IPS DF 19.7 (cell line): ENCODE data around the gene MACF1.
A peak's percentile ranks its signal among the peaks of the same experiment; 100 is the strongest.

ENCODE experiments used
- DNase-seq: peaks from one replicate; pipeline ENCODE4 v3.0.0-alpha.2; 2013; ENCODE audit warnings: low read depth, low spot score

Gene MACF1

GRCh38 chr1:39214021-39214713 lies 9.7 kb downstream of the MACF1 start:
- DNase-seq: no peak

GRCh38 chr1:39214714-39214997 lies 10.2 kb downstream of the MACF1 start:
- DNase-seq: no peak

DNA sequence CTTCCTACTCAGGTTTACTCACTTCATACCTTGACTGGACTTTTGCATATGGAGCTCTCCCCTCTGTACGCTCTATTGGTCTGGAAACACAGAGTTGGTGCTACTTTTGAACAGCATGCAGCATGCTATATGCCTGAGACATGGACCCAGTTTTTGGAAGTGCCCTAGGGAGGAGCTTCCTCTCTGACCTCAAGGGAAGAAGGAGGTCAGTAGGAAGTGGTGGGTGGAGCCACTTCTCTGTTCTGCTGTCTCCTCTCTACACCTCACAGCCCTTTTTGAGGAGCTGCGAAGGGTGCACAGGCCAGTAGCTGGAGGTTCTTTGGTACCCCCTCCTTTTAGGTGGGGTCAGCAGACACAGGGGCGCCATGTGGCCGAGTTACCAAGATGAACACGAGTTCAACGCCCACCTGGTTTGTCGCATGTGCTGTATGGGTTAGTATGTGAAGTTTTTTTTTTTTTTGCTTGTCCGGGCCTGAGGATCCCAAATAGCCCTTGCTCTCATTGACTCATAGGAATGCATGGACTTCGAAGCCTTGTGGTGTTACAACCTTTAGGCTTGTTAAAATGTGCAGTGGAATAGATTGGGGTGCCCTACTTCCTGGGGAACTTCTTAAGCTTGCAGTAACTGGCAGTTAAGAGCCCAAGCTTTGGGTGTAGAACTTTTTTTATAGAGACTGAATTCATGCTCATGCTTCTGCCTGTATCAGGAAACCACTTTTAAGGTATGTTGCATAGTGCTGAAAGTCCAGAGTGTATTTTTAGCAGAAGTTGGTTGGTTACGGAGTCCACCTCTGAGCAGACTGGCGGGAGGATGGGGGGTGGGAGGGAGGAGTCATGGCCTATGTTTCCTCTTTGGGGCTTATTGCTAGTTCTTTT lies 10.7 kb downstream of the MACF1 start:
- DNase-seq: no peak

DNA sequence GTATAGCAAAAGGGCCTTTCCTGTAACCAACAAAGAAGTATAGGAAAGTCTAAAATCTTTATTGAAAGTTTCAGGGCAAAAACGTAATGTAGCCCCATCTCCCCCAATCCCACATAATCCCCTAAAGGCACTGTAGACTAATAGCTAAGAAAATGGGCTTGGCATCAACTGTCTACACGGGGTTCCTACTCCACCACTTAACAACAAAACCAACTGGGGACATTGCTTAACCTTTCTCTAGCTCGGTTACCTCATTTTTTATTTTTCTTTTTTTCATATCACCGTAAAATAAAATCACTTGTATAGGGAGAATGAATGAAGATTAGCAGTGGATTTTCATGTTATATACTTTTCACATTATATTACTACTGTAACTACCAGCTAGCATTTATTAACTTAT lies 12.3 kb downstream of the MACF1 start:
- DNase-seq: no peak

GRCh38 chr1:39220891-39221870 lies 16.7 kb downstream of the MACF1 start:
- no peak for DNase-seq

DNA sequence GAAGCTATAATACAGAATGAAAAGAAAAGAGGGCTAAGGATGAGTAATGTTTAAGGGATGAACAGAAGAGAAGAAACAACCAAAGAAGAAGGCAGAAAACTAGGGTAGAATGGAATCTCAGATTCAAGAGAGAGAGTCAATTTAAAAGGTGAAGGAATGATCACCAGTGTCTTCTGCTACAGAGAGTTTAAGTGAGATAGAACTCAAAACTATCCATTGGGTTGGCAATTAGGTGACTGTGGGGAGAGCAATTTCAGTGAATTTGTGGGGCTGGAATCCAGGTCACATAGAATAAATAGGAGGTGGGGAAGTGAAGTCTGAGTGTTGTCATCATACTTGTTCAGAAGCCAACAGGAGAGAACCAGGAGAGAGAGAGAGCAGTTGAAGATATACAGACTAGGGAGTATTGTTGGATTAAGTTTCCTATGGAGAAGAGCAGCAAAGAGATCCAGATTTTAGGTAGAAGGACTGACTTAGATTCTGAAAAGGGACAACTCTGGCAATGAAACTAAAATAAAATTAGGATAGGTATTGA lies 19.9 kb downstream of the MACF1 start:
- DNase-seq: no peak

GRCh38 chr1:39226836-39227235 lies 22.3 kb downstream of the MACF1 start:
- no peak for DNase-seq

DNA sequence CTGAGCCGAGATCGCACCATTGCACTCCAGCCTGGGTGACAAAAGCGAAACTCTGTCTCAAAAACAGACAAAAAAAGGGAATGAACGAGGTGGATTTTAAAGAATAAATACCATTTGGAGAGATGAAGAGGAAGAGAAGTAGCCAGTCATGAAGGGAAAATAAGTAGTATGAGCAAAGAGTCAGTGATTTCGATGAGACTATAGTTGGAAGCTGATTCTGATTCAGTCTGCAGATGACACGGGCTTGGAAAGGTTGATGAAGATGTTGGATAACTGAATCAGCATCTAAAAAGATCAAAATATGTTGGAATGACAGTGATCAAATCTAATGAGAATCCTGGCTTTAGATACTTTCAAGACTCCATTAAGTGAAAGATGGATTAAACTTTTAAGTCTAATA lies 23.8 kb downstream of the MACF1 start:
- no peak for DNase-seq

DNA sequence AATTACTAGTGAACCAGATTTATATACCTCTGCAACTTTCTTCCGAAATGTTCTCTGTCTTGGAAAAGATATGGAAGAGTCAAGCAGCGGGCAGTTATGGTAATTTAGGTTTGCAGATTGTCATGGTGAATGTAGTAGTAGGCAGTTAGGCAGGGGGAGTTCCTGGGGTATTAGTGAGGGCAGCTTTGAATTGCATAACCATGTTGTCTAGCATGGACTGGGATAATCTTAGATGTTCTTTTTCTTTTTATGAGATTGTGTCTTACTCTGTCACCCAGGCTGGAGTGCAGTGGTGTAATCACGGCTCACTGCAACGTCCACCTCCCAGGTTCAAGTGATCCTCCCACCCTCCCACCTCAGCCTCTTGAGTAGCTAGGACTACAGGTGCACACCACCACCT lies 25.0 kb downstream of the MACF1 start:
- DNase-seq: no peak

- DNase-seq: peak; percentile 30
Observed at GRCh38 chr1:39230261-39231190, 26.0 kb downstream of the MACF1 start.

DNA sequence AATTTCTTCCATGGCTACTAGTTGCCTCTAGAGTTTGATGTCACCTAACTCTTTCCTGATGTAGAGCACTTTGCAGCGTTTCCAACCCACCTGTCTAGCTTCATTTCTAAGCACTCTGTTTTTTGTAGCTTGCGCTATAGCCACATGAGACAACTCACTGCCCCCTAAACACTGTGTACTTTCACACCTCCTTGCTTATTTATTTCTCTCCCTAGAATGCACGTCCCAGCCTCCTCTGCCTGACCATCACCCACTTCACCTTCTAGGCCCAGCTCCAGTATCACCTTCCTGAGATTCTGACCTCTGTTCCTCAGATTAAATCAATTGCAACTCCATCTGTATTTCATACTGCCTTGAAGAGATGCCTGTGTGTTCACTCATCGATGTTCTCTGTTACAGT lies 32.5 kb downstream of the MACF1 start:
- DNase-seq: no peak

- DNase-seq: no peak
Observed at GRCh38 chr1:39238476-39238875, 34.0 kb downstream of the MACF1 start.

DNA sequence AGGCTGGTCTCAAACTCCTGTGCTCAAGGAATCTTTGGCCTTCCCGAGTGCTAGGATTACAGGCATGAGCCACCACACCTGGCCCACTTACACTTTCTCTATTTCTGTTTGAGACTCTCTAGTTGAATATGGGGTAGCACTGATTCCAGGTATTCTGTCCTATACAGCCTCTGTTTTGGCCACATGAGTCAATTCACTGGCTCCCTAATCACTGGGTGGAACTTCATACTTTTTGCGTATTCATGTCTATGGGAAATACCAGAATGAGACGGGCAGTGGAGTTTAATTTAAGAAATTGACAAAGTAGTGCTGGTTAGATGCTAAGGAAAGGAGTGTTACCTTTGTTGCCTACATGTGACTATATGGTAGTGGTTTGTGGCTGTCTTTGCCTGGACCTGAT lies 35.5 kb downstream of the MACF1 start:
- no peak for DNase-seq

DNA sequence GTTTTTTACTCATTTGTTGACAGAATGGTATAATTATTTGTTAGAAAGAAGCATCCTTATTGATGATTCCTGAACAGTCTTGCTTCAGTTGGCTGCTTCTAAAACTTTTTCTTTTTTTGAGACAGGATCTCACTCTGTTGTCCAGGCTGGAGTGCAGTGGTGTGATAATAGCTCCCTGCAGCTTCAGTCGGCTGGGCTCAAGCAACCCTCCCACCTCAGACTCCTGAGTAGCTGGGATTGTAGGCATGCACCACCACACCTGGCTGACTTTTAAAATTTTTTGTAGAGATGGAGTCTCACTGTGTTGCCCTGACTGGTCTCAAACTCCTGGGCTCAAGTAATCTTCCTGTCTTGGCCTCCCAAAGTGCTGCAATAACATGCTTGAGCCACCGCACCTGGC lies 38.8 kb downstream of the MACF1 start:
- DNase-seq: no peak

- no peak for DNase-seq
Observed at GRCh38 chr1:39250460-39251240, 46.2 kb downstream of the MACF1 start.

DNA sequence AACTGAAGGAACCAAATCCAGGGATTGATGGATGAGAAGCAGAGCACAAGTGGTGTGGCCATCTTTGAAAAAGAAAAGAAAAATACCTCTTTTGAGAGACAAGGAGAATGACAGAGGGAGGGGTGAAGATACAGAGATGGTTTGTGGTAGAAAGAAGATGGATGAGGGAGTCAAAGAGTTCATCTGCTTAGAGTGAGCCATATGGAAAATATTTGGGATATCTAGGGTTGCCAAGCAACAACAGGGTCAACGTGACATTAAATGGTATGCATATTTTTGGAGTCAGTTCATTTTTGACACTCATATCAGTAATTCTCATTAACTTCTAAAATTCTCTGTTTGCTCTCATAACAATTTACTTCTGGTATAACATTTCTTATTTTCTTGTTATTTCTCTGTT lies 50.7 kb downstream of the MACF1 start:
- DNase-seq: no peak

- no peak for DNase-seq
Observed at GRCh38 chr1:39258146-39258924, 53.8 kb downstream of the MACF1 start.

- no peak for DNase-seq
Observed at GRCh38 chr1:39258925-39259244, 54.4 kb downstream of the MACF1 start.

- DNase-seq: no peak
Observed at GRCh38 chr1:39261712-39262221, 57.3 kb downstream of the MACF1 start.
